ENCODE results near the gene NPEPPS.

The NPEPPS gene

DNA sequence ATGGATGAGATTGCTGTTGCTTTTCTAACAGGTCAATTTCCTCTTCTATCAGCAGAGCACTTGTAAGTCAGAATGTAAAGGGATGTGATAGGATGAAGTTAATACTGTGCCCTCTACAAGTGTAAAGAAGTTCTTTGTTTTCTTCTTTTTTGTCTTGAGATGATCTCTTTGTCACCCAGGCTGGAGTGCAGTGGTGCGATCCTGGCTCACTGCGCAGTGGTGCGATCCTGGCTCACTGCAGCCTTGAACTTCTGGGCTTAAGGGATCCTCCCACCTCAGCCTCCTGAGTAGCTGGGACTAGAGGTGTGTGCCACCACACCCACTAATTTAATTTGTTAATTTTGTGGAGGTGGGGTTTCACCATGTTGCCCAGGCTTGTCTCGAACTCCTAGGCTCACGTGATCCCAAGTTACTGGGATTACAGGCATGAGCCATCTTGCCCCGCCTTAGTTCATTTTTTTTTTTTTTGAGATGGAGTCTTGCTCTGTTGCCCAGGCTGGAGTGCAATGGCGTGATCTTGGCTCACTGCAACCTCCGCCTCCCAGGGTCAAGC is 97.2 kb downstream of the NPEPPS start:
- in situ Hi-C loops (cut with MboI; ENCODE audit: low sequenced_read_pairs) = no loop called here

DNA sequence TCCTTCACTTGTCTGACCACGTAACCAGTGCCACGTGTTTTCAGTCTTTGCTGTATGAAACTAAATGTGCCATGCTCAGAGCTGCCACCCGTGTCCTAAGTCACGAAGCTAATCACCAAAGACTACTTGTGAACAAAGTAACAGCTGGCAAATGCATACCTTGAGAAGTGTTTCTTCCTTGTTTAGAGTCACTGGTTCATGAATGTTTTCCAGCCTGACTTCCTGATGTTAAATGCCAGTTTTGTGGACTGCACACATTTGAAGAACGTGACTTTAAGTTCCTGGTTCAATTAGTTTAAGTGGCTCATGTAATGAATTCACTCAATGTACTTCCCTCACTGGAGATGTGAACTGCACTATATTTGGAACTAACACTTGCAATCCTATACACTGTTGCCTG is 98.9 kb downstream of the NPEPPS start:
- in situ Hi-C loops (cut with MboI; ENCODE audit: low sequenced_read_pairs) = no loop called here

DNA sequence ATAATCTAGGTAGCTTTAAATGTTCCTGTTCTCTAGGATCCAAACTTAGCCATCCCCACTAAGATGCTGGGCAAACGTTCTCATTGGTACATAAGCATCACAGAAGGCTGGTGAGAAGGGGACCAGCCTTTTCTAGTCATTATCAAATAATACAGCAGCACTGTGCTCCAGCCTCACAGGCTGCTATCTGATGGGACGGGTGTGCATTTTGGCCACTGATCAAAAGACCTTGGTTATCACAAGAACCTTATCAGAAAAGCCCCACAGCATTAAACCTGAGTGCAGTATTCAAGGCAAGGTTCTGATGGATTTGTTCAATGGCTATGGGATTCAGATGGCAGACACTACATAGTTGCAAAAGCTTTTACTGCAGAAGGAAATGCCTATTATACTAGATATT is 99.7 kb downstream of the NPEPPS start:
- in situ Hi-C loops (cut with MboI; ENCODE audit: low sequenced_read_pairs) = no loop called here

DNA sequence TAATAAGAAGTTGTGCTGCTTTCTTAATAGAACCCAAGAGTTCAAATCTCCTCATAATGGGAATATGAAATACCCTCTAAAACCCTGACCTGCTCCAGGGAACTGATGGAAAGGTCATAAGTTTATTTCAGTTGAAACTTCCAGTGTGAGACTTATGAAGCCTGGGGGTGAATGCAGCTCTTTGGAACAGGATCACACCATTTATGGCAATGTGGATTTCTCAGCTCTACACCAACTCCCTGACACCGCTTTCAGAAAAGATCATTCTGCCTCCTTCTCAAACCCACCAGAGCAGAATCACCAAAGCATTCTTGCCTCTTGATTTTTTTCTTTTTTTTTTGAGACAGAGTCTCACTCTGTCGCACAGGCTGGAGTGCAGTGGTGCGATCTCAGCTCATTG is 102.1 kb downstream of the NPEPPS start:
- in situ Hi-C loops (cut with MboI; ENCODE audit: low sequenced_read_pairs) = no loop called here

DNA sequence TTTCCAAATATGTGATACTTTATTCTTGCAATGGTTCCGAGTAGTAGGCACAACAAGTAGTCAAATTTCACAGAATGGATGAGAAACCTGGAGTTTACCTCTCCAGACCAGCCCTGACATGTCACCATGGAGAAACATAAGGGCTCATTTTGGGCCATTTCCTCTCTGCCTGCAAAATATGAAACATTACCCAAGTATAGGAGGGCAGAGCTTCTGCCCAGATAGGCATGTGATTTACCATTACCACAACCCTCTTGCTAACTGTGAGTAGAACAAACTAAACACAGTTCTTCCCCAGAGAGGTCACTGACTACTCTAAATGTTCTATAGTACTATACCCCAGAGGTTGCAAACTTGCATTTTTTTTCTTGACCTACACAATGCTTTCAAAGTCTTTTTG is 103.1 kb downstream of the NPEPPS start:
- in situ Hi-C loops (cut with MboI; ENCODE audit: low sequenced_read_pairs) = no loop called here

DNA sequence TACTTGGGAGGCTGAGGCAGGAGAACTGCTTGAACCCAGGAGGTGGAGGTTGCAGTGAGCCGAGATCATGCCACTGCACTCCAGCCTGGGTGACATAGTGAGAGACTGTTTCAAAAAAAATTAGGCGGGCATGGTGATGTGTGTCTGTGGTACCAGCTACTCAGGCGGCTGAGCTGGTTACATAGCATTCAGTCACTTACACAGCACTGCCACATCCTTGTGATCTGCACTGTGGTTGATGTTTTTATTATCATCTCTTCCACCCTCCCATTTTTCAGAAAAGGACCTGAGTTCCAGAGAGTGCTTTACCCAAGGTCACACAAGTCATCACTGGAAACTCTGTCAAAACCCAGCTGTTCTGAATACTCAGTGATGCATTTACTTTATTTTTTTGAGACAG is 104.0 kb downstream of the NPEPPS start:
- in situ Hi-C loops (cut with MboI; ENCODE audit: low sequenced_read_pairs) = no loop called here

DNA sequence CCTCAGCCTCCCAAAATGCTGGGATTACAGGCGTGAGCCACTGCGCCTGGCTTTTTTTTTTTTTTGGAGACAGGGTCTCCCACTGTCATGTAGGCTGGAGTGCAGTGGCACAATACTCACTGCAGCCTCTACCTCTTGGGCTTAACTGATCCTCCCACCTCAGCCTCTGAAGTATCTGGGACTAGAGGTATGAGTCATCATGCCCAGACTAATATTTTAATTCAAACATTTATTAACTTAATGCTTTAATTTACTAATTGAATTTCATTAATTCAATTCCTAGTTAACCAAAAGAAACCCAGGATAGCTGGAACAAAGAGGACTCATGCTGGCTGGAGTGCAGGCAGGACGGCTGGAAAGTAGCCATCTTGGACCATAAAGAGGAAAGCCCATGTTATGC is 104.8 kb downstream of the NPEPPS start:
- in situ Hi-C loops (cut with MboI; ENCODE audit: low sequenced_read_pairs) = no loop called here

DNA sequence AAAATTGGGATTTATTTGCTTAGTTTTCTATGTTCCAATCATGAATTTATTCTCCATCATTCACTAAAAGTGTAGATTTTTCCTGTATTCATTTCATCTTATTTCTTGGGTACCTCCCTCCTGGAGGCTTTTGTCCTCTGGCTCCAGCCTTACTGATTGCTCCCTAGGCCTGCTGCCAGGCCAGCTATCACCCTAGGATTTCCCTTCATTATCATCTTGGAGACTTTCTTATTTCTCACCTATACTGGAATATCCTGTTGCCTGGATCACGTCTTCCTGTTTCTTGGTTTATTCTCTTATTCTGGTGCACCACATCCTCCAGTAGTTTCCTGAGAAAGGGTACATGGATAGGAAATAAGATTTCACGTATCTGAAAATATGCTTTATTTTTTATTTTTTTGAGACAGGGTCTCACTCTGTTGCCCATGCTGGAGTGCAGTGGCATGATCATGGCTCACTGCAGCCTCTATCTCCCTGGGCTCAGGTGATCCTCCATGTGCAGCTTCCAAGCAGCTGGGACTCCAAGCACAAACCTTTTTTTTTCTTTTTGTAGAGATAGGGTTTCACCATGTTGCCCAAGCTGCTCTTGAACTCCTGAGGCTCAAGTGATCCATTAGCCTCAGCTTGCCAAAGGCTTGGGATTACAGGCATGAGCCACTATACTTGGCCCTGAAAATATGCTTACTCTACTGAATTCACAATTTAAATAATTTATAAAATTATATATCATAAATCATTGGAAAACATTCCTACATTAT is 105.5 kb downstream of the NPEPPS start:
- in situ Hi-C loops (cut with MboI; ENCODE audit: low sequenced_read_pairs) = no loop called here

DNA sequence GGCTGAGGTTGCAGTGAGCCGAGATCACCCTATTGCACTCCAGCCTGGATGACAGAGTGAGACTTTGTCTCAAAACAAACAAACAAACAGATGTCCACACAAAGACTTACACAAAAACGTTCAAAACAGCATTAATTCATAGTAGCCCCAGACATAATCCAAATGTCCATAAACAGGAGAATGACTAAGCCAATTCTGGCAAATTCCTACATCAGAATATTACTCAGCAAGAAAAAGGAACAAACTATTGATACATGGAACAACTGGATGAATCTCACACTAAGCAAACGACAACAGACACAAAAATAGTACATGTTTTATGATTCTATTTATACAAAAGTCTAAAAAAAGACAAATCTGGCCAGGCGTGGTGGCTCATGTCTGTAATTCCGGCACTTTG is 108.0 kb downstream of the NPEPPS start:
- in situ Hi-C loops (cut with MboI; ENCODE audit: low sequenced_read_pairs) = no loop called here

DNA sequence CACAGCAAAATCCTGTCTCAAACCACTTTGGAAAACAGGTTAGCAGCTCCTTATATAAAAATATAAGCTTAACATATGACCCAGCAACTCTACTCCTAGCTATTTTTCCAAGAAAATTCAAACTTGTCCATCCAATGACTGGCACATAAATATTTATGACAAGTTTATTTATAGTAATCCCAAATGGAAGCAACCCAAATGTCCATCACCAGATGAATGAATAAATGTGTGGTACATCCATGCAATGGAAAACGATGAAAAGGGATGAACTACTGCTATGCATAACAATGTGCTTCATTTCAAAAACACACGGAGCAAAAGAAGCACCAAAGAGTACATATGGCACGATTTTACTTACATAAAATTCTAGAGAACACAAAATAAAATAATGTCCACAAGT is 109.2 kb downstream of the NPEPPS start:
- in situ Hi-C loops (cut with MboI; ENCODE audit: low sequenced_read_pairs) = no loop called here

DNA sequence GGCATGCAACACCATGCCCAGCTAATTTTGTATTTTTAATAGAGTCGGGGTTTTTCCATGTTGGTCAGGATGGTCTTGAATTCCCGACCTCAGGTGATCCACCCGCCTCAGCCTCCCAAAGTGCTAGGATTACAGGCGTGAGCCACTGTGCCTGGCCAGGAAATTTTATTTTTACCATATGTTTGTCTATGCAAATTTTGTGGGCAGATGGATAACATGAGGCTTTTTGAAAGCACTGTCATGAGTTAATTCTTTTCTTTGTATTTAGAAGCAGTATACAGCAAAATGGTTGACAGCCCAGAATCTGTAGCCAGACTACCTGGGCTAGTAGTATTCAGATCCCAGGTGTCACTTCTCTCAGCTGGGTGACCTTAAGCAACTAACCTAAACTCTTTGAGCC is 110.3 kb downstream of the NPEPPS start:
- in situ Hi-C loops (cut with MboI; ENCODE audit: low sequenced_read_pairs) = no loop called here

DNA sequence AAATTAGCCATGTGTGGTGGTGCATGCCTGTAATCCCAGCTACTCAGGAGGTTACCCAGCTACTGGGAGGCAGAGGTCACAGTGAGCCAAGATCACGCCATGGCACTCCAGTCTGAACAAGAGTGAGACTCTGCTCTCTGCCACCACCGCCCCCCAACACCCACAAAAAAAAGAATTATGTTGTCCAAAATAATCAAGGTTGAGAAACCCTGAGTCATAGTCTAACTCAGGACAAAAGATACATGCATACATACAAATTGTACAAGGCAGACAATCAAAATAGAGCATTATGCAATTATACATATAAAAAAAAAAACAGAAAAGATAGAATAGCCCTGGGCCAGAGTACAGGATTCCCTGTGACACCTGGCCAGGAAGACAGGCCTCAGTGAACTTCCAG is 112.2 kb downstream of the NPEPPS start:
- in situ Hi-C loops (cut with MboI; ENCODE audit: low sequenced_read_pairs) = no loop called here

DNA sequence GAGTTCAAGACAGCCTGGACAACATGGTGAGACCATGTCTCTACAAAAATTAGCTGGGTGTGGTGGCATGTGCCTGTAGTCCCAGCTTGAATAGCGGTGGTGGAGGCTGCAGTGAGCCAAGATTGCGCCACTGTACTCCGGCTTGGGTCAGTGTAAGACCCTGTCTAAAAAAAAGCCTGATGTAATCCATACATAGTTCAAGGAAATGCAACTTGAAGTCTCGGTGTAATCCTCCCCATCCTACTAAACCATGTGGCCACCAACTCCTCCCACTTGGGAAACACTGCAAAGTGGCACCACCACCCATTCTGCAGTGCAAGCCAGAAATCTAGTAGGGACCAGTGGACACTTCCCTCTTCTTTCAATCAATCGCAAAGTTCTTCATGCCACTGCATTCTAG is 113.4 kb downstream of the NPEPPS start:
- in situ Hi-C loops (cut with MboI; ENCODE audit: low sequenced_read_pairs) = no loop called here

DNA sequence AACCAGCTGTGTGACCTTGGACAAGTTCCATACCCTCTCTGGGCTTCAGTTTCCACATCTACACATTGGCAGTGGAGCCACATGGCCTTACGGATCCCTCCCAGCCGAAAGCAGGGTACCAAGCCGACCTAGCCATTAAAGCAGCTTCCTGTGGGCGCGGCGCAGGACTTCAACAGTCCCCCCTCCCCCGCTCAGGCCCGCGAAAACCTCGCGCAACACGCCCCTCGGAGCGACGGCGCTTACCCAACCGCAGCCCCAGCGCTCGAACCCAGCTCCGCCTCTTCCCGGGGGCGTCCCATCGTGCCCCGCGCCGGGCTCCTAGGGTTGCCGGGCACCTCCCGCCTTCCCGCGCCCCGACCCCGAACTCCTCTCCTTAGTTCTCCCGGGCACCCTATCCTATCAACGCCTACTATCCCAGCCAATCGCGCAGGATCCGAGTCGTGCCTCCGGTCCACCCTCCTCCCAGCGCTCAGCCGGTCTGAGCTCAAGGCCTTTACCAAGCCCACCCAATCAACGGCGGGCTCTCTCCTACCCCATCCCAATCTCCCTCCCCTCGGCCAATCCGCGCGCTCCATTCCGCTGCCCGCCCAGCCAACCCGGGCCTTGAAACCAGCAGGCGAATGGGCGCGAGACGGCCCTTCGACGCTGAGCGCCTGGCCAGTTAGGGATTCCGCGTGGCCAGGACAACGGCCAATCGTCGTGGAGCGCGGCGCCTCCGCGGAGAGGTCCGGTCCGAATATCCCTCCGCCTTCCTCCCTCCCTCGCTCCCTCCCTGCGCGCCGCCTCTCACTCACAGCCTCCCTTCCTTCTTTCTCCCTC is 118.5 kb downstream of the NPEPPS start, which contains the start of gene KPNB1:
Gene KPNB1 (plus strand): TSS at position 767 of the 819 bp plus-strand sequence. CDS start 326 bp downstream, outside the sequence.
- in situ Hi-C loops (cut with MboI; ENCODE audit: low sequenced_read_pairs) = no loop called here

DNA sequence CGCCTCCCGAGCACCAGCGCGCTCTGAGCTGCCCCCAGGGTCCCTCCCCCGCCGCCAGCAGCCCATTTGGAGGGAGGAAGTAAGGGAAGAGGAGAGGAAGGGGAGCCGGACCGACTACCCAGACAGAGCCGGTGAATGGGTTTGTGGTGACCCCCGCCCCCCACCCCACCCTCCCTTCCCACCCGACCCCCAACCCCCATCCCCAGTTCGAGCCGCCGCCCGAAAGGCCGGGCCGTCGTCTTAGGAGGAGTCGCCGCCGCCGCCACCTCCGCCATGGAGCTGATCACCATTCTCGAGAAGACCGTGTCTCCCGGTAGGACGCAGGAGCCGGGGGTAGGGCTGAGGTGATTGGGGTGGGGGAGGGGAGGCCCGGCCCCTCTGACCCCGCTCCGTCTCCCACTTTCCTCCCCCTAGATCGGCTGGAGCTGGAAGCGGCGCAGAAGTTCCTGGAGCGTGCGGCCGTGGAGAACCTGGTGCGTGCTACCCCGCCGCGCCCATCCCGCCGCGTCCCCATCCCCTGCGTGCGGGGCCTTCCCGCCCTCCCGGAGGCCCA is 119.1 kb downstream of the NPEPPS start:
- in situ Hi-C loops (cut with MboI; ENCODE audit: low sequenced_read_pairs) = no loop called here

DNA sequence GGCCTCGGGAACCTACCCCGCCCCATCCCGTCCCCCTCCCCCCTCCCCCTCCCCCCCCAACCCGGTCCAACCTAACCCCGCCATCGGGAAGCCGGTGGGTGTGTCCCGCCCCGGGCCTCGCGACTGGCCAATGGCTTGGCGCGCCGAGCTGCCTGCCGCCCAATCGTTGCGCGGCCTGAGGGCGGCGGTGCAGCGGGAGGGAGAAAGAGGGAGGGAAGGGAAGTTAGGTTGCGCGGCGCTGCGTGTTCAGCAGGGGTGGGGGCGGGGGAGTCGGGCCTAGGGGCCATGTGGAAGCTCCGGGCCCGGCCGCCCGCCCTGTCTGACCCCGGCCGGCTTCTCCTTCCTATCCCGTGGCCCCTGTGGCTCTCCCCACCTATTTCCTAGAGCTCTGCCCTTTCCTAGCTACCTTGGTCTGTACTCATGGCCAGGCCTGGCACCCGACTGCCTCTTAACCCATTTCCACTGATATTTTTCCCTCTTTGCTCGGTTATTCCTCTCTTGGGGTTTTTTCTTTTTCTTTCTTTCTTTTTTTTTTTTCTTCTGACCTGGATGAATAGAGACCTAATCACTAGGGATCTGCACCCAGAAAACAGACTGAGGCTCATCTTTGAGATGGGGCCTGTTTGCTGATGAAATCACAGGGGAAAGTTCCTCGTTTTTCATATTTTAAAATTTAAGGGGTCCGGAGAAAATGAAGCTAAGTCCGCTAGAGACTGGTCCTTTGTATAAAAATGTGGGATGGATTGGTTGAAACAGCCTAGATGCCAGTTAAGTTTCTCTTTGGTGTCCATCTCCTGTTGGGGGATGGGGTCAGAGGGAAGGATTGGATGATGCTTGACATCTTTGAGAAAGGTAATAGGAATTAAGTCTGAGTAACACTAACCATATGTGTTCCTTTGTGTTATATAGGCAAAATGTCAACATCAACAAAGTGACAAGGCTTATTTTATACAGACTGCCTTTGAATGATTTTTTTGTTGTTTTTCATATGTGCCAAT is 119.9 kb downstream of the NPEPPS start:
- in situ Hi-C loops (cut with MboI; ENCODE audit: low sequenced_read_pairs) = no loop called here

DNA sequence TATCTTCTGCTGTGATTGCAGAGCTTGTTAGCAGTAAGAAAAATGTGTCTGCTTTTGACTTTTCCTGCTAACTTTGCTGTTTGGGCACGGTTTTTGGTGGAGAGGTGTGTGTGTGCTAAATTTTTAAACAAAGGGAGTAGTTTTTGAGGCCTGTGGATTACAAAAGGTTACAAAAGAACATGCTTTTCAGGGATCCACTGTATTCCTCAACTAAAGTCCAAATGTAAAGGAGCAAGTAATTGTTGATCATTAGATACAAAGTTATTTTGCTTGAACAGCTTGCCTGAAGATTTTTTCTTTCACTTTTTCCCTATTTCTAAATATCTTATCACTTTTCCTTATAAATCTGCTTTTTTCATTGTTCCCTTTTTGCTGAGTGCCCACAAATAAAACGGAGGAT is 120.8 kb downstream of the NPEPPS start:
- in situ Hi-C loops (cut with MboI; ENCODE audit: low sequenced_read_pairs) = no loop called here

DNA sequence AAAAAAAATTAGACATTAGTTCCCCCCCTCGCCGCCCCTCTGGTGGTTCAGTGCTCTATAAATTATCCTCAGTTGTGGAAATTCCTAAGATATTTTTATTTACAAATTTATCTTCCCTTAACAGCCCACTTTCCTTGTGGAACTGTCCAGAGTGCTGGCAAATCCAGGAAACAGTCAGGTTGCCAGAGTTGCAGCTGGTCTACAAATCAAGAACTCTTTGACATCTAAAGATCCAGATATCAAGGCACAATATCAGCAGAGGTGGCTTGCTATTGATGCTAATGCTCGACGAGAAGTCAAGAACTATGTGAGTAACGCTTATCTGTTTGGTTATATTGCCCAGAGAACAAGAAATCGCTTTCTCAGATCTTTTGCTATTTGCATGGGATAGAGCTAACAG is 121.7 kb downstream of the NPEPPS start:
- in situ Hi-C loops (cut with MboI; ENCODE audit: low sequenced_read_pairs) = no loop called here

DNA sequence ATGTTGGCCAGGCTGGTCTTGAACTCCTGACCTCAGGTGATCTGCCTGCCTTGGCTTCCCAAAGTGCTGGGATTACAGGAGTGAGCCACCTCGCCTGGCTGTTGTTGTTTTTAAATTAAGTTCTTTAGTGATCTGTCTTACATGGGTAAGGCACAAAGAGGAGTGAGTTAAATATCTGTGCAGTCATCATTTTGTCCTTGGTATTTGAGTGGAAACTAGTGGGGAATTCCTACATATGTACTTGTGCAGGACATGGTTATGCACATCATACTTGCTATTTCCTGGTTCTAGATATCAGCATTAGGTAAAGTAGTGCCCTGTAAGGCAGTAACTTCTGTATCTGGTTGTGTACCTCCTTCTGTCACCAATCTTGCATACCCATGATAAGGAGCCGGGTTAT is 122.5 kb downstream of the NPEPPS start:
- in situ Hi-C loops (cut with MboI; ENCODE audit: low sequenced_read_pairs) = no loop called here

DNA sequence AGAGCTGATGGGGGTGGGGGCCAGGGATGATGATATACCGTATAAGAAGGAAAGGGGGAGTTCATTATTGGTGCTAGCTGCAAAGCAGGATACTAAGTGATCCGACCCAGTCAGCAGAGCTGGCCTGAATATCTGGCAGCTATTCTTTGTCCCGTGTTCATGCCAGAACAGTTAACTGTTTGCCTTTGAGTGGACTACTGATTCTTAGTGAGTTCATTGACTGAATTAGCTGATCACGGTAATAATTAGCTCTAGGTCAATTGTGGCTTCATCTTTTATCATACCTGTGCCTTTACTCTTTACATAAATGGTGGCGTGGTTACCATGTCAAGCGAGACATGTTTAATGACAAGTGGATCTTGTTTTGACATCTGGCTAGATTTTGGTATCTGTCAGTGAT is 124.1 kb downstream of the NPEPPS start:
- in situ Hi-C loops (cut with MboI; ENCODE audit: low sequenced_read_pairs) = no loop called here

Data from hTERT RPE-1 (cell line).